HG03571 (cell line): ENCODE data around the gene SLC4A7.
"Not testable (repeated sequence)": the region's sequence is repeated elsewhere in the genome, so short reads cannot be mapped to it uniquely, and the experiment has no call there.

ENCODE experiments used
- ATAC-seq: cut with Tn5 transposase; IDR thresholded peaks from one replicate; pipeline ENCODE4 v1.9.1; 2021; ENCODE audit not compliant: unreplicated experiment

SLC4A7 gene

GRCh38 chr3:27488821-27489220 lies 4.6 kb upstream of the SLC4A7 start:
- no peak for ATAC-seq

GRCh38 chr3:27487383-27487782 lies 3.2 kb upstream of the SLC4A7 start:
- no peak for ATAC-seq

- ATAC-seq, result no peak
Measured at GRCh38 chr3:27486336-27486735, 2.2 kb upstream of the SLC4A7 start.

GRCh38 chr3:27485866-27486265 lies 1.7 kb upstream of the SLC4A7 start:
- no peak for ATAC-seq

- peak; percentile 27 for ATAC-seq
Measured at GRCh38 chr3:27483117-27484014, 818 bp downstream of the SLC4A7 start.

GRCh38 chr3:27479806-27480543 lies 4.2 kb downstream of the SLC4A7 start:
- ATAC-seq, result no peak

- ATAC-seq, result no peak
Measured at GRCh38 chr3:27471923-27472550, 12.1 kb downstream of the SLC4A7 start.

GRCh38 chr3:27468283-27468886 lies 15.8 kb downstream of the SLC4A7 start:
- no peak for ATAC-seq

- ATAC-seq, result peak; percentile 82
Measured at GRCh38 chr3:27467545-27467944, 16.6 kb downstream of the SLC4A7 start.

GRCh38 chr3:27464646-27465045 lies 19.5 kb downstream of the SLC4A7 start:
- ATAC-seq, result no peak

- ATAC-seq, result no peak
Measured at GRCh38 chr3:27462228-27462627, 22.0 kb downstream of the SLC4A7 start.

GRCh38 chr3:27458929-27459328 lies 25.3 kb downstream of the SLC4A7 start:
- no peak for ATAC-seq

GRCh38 chr3:27456554-27456953 lies 27.6 kb downstream of the SLC4A7 start:
- ATAC-seq, result no peak

- ATAC-seq, result peak; percentile 62
Measured at GRCh38 chr3:27454914-27455313, 29.3 kb downstream of the SLC4A7 start.

GRCh38 chr3:27454461-27454860 lies 29.7 kb downstream of the SLC4A7 start:
- ATAC-seq, result no peak

- ATAC-seq, result no peak
Measured at GRCh38 chr3:27452368-27453090, 31.7 kb downstream of the SLC4A7 start.

GRCh38 chr3:27451842-27452241 lies 32.3 kb downstream of the SLC4A7 start:
- no peak for ATAC-seq

- ATAC-seq, result no peak
Measured at GRCh38 chr3:27451251-27451650, 32.9 kb downstream of the SLC4A7 start.

- no peak for ATAC-seq
Measured at GRCh38 chr3:27449530-27450150, 34.5 kb downstream of the SLC4A7 start.

GRCh38 chr3:27442995-27443394 lies 41.2 kb downstream of the SLC4A7 start:
- ATAC-seq, result not testable (repeated sequence)
